H9 (cell line): ENCODE measurements around the gene CCDC141. TPM values are rescaled to one million over a fixed set of nuclear protein-coding genes. Genes with fewer than 3 reads are reported as not detected.

Source experiments
- DNase-seq: peaks from one replicate; pipeline ENCODE4 v3.0.0-alpha.2; 2017
- H2AFZ ChIP-seq: one replicate; pipeline ENCODE4 v1.6.1; 2013; ENCODE audit warnings: mild to moderate bottlenecking, low read length, control low read depth, moderate library complexity
- H2AK5ac ChIP-seq: 2 replicates; pipeline ENCODE4 v1.6.1; 2013; ENCODE audit warnings: low read length, control low read depth, mixed read lengths; ENCODE audit not compliant: insufficient read length
- H2BK120ac ChIP-seq: one replicate; pipeline ENCODE4 v1.6.1; 2013; ENCODE audit warnings: low read depth, mild to moderate bottlenecking, low read length, control low read depth, inconsistent platforms; ENCODE audit not compliant: poor library complexity, severe bottlenecking
- H2BK12ac ChIP-seq: 2 replicates; pipeline ENCODE4 v1.6.1; 2013; ENCODE audit warnings: low read length, control low read depth, mixed read lengths, low read depth; ENCODE audit not compliant: insufficient read length
- H2BK15ac ChIP-seq: 2 replicates; pipeline ENCODE4 v1.6.1; 2013; ENCODE audit warnings: low read depth, low read length, control low read depth
- H2BK20ac ChIP-seq: one replicate; pipeline ENCODE4 v1.6.1; 2013; ENCODE audit warnings: low read depth, mild to moderate bottlenecking, low read length, control low read depth, inconsistent platforms; ENCODE audit not compliant: poor library complexity, severe bottlenecking
- H2BK5ac ChIP-seq: 2 replicates; pipeline ENCODE4 v1.6.1; 2013; ENCODE audit warnings: low read length, control low read depth, mixed read lengths; ENCODE audit not compliant: insufficient read length
- H3K14ac ChIP-seq: 2 replicates; pipeline ENCODE4 v1.6.1; 2013; ENCODE audit warnings: low read length, control low read depth; ENCODE audit not compliant: insufficient read depth
- H3K18ac ChIP-seq: 2 replicates; pipeline ENCODE4 v1.6.1; 2013; ENCODE audit warnings: low read depth, mild to moderate bottlenecking, mixed read lengths, low read length, control low read depth; ENCODE audit not compliant: insufficient read length
- H3K23ac ChIP-seq: 2 replicates; pipeline ENCODE4 v1.6.1; 2013; ENCODE audit warnings: low read length, control low read depth, mixed read lengths, low read depth; ENCODE audit not compliant: insufficient read length
- H3K23me2 ChIP-seq: 2 replicates; pipeline ENCODE4 v1.6.1; 2013; ENCODE audit warnings: low read depth, mild to moderate bottlenecking, mixed read lengths, low read length, control low read depth; ENCODE audit not compliant: insufficient read length, poor library complexity, severe bottlenecking
- H3K27ac ChIP-seq: 2 replicates; pipeline ENCODE4 v1.5.1; 2013; ENCODE audit warnings: low read length, control low read depth, mixed read lengths, low read depth; ENCODE audit not compliant: insufficient read length
- H3K27me3 ChIP-seq: 2 replicates; pipeline ENCODE4 v1.6.1; 2013; ENCODE audit warnings: low read length, control low read depth, inconsistent platforms; ENCODE audit not compliant: insufficient read depth
- H3K4ac ChIP-seq: 2 replicates; pipeline ENCODE4 v1.6.1; 2013; ENCODE audit warnings: low read depth, mild to moderate bottlenecking, control low read depth, inconsistent platforms, low read length, moderate library complexity
- H3K4me1 ChIP-seq: 2 replicates; pipeline ENCODE4 v1.6.1; 2013; ENCODE audit warnings: low read length, control low read depth, inconsistent platforms; ENCODE audit not compliant: insufficient read depth
- H3K4me2 ChIP-seq: 2 replicates; pipeline ENCODE4 v1.6.1; 2013; ENCODE audit warnings: low read length, control low read depth, mixed read lengths; ENCODE audit not compliant: insufficient read length, insufficient read depth
- H3K56ac ChIP-seq: 2 replicates; pipeline ENCODE4 v1.6.1; 2013; ENCODE audit warnings: low read depth, mild to moderate bottlenecking, mixed read lengths, low read length, control low read depth; ENCODE audit not compliant: insufficient read length
- H3K79me1 ChIP-seq: 2 replicates; pipeline ENCODE4 v1.6.1; 2013; ENCODE audit warnings: low read depth, mild to moderate bottlenecking, moderate library complexity, low read length, control low read depth, inconsistent platforms; ENCODE audit not compliant: insufficient read depth, poor library complexity, severe bottlenecking
- H3K79me2 ChIP-seq: 2 replicates; pipeline ENCODE4 v1.6.1; 2013; ENCODE audit warnings: low read length, control low read depth, inconsistent platforms; ENCODE audit not compliant: insufficient read depth
- H3K9ac ChIP-seq: 2 replicates; pipeline ENCODE4 v1.6.1; 2013; ENCODE audit warnings: low read length, control low read depth, mixed read lengths; ENCODE audit not compliant: insufficient read length; ENCODE audit errors: extremely low read depth
- H3K9me3 ChIP-seq: one replicate; pipeline ENCODE4 v1.6.1; 2013; ENCODE audit warnings: low read depth, low read length, inconsistent platforms; ENCODE audit not compliant: control insufficient read depth
- H3T11ph ChIP-seq: one replicate; pipeline ENCODE4 v1.6.1; 2013; ENCODE audit warnings: mild to moderate bottlenecking, low read length, control low read depth, inconsistent platforms
- H4K20me1 ChIP-seq: one replicate; pipeline ENCODE4 v1.6.1; 2013; ENCODE audit not compliant: control insufficient read depth, insufficient read length, insufficient read depth
- H4K5ac ChIP-seq: 2 replicates; pipeline ENCODE4 v1.6.1; 2013; ENCODE audit warnings: low read depth, mild to moderate bottlenecking, mixed read lengths, low read length, control low read depth; ENCODE audit not compliant: insufficient read length
- H4K8ac ChIP-seq: replicated peaks from 2 replicates; pipeline ENCODE4 v1.6.1; 2013; ENCODE audit warnings: low read length, control low read depth, mixed read lengths, low read depth; ENCODE audit not compliant: insufficient read length
- H4K91ac ChIP-seq: 2 replicates; pipeline ENCODE4 v1.6.1; 2013; ENCODE audit warnings: low read depth, mild to moderate bottlenecking, moderate library complexity, mixed read lengths, low read length, control low read depth; ENCODE audit not compliant: insufficient read length
- H3K27ac Mint-ChIP-seq, 3 experiments: 2 replicates in 2 of 3; 3 replicates in 1 of 3; pipeline ENCODE4 v1.8.0; 2020 to 2021; ENCODE audit warnings: mixed read lengths in 3 of 3, mild to moderate bottlenecking in 1 of 3, moderate library complexity in 1 of 3
- H3K27me3 Mint-ChIP-seq: 2 replicates; pipeline ENCODE4 v1.8.0; 2021; ENCODE audit warnings: low read depth, mild to moderate bottlenecking, moderate library complexity, mixed read lengths
- H3K36me3 Mint-ChIP-seq, 3 experiments: 2 replicates in 2 of 3; 3 replicates in 1 of 3; pipeline ENCODE4 v1.8.0; 2020 to 2021; ENCODE audit warnings: low read depth in 3 of 3, mixed read lengths in 3 of 3; ENCODE audit not compliant: insufficient read depth in 1 of 3
- H3K4me1 Mint-ChIP-seq, 2 experiments: 2 replicates each; pipeline ENCODE4 v1.8.0; 2020; ENCODE audit warnings: mixed read lengths in 2 of 2
- H3K4me3 Mint-ChIP-seq, 2 experiments: 2 replicates in 1 of 2; 3 replicates in 1 of 2; pipeline ENCODE4 v1.8.0; 2020 to 2021; ENCODE audit warnings: mild to moderate bottlenecking in 2 of 2, mixed read lengths in 2 of 2, moderate library complexity in 1 of 2
- H3K9me3 Mint-ChIP-seq, 2 experiments: 2 replicates in 1 of 2; 3 replicates in 1 of 2; pipeline ENCODE4 v1.8.0; 2020; ENCODE audit warnings: mild to moderate bottlenecking in 2 of 2, mixed read lengths in 2 of 2, moderate library complexity in 1 of 2
- CTCF ChIP-seq: fragments of 200-600 bp; sonication (generic); conservative IDR thresholded peaks from 3 replicates; pipeline ENCODE4 v1.8.0; 2021; ENCODE audit warnings: antibody characterized with exemption, mild to moderate bottlenecking
- WGBS: extraction: QIAGEN DNeasy Blood & Tissue Kit; methylation state at CpG from one replicate; pipeline ENCODE4 v1.1.7; 2013; ENCODE audit warnings: missing lambda C conversion rate, low lambda C conversion rate, mixed read lengths; ENCODE audit not compliant: insufficient read length; ENCODE audit errors: extremely low coverage; 5-methylcytosine and 5-hydroxymethylcytosine counted together
- total RNA-seq: library from RNA; stranded (reverse); gene quantifications from 2 replicates; pipeline ENCODE4 v1.2.1, GENCODE V29; 2021

The CCDC141 gene
- total RNA-seq, 1 experiment from 2014 or later = 1.0 TPM

- H2BK20ac ChIP-seq = no peak overlapping the region
- no peak overlapping the region for H3K4ac ChIP-seq
- H3K27ac ChIP-seq = no peak overlapping the region
- no peak overlapping the region for H2BK5ac ChIP-seq
- H4K20me1 ChIP-seq = no peaks in the 10 kb centered on the region
- Mint-ChIP-seq H3K9me3 (peaks cover 14 to 26% of the 10 kb centered on the region in 2 experiments), H3K4me1 (no peaks in the 10 kb centered on the region), H3K4me3 (no peak overlapping the region), H3K36me3 (peaks cover 7 to 23% (median 10%) of the 10 kb centered on the region in 3 experiments), H3K27ac (no peak overlapping the region), H3K27me3 (no peaks in the 10 kb centered on the region)
- H4K8ac ChIP-seq = no peak overlapping the region
- H3K9ac ChIP-seq = no peak overlapping the region
- no peaks in the 10 kb centered on the region for H3K23me2 ChIP-seq
- no peak overlapping the region for H2AFZ ChIP-seq
- no peak overlapping the region for H3K23ac ChIP-seq
- TF ChIP-seq CTCF = no peak
- H2AK5ac ChIP-seq = no peak overlapping the region
- H3T11ph ChIP-seq = no peak overlapping the region
- no peaks in the 10 kb centered on the region for H3K4me1 ChIP-seq
- H2BK12ac ChIP-seq = no peak overlapping the region
- no peak overlapping the region for H2BK15ac ChIP-seq
- H3K18ac ChIP-seq = no peak overlapping the region
- no peak overlapping the region for H2BK120ac ChIP-seq
- no peak overlapping the region for H4K91ac ChIP-seq
- no peaks in the 10 kb centered on the region for H3K79me1 ChIP-seq
- no peak for DNase-seq
- no peaks in the 10 kb centered on the region for H3K27me3 ChIP-seq
- H3K56ac ChIP-seq = no peak overlapping the region
- H3K4me2 ChIP-seq = no peak overlapping the region
- H3K79me2 ChIP-seq = no peaks in the 10 kb centered on the region
- peaks cover 4% of the 10 kb centered on the region for H3K9me3 ChIP-seq
- no CpG with 5 or more reads among the region's 1 CpG for WGBS
- no peak overlapping the region for H3K14ac ChIP-seq
- H4K5ac ChIP-seq = no peak overlapping the region
Measured at GRCh38 chr2:179069685-179070084, 19.7 kb upstream of the CCDC141 start.
